H9 (cell line): Measurements from ENCODE around the gene VRK1. TPM values are rescaled to one million over a fixed set of nuclear protein-coding genes. Genes with fewer than 3 reads are reported as not detected.

ENCODE experiments used
- DNase-seq: peaks from one replicate; pipeline ENCODE4 v3.0.0-alpha.2; 2017
- H2AFZ ChIP-seq: one replicate; pipeline ENCODE4 v1.6.1; 2013; ENCODE audit warnings: mild to moderate bottlenecking, low read length, control low read depth, moderate library complexity
- H2AK5ac ChIP-seq: 2 replicates; pipeline ENCODE4 v1.6.1; 2013; ENCODE audit warnings: low read length, control low read depth, mixed read lengths; ENCODE audit not compliant: insufficient read length
- H2BK120ac ChIP-seq: one replicate; pipeline ENCODE4 v1.6.1; 2013; ENCODE audit warnings: low read depth, mild to moderate bottlenecking, low read length, control low read depth, inconsistent platforms; ENCODE audit not compliant: poor library complexity, severe bottlenecking
- H2BK12ac ChIP-seq: 2 replicates; pipeline ENCODE4 v1.6.1; 2013; ENCODE audit warnings: low read length, control low read depth, mixed read lengths, low read depth; ENCODE audit not compliant: insufficient read length
- H2BK15ac ChIP-seq: 2 replicates; pipeline ENCODE4 v1.6.1; 2013; ENCODE audit warnings: low read depth, low read length, control low read depth
- H2BK20ac ChIP-seq: one replicate; pipeline ENCODE4 v1.6.1; 2013; ENCODE audit warnings: low read depth, mild to moderate bottlenecking, low read length, control low read depth, inconsistent platforms; ENCODE audit not compliant: poor library complexity, severe bottlenecking
- H2BK5ac ChIP-seq: 2 replicates; pipeline ENCODE4 v1.6.1; 2013; ENCODE audit warnings: low read length, control low read depth, mixed read lengths; ENCODE audit not compliant: insufficient read length
- H3K14ac ChIP-seq: 2 replicates; pipeline ENCODE4 v1.6.1; 2013; ENCODE audit warnings: low read length, control low read depth; ENCODE audit not compliant: insufficient read depth
- H3K18ac ChIP-seq: 2 replicates; pipeline ENCODE4 v1.6.1; 2013; ENCODE audit warnings: low read depth, mild to moderate bottlenecking, mixed read lengths, low read length, control low read depth; ENCODE audit not compliant: insufficient read length
- H3K23ac ChIP-seq: 2 replicates; pipeline ENCODE4 v1.6.1; 2013; ENCODE audit warnings: low read length, control low read depth, mixed read lengths, low read depth; ENCODE audit not compliant: insufficient read length
- H3K23me2 ChIP-seq: 2 replicates; pipeline ENCODE4 v1.6.1; 2013; ENCODE audit warnings: low read depth, mild to moderate bottlenecking, mixed read lengths, low read length, control low read depth; ENCODE audit not compliant: insufficient read length, poor library complexity, severe bottlenecking
- H3K27ac ChIP-seq: 2 replicates; pipeline ENCODE4 v1.5.1; 2013; ENCODE audit warnings: low read length, control low read depth, mixed read lengths, low read depth; ENCODE audit not compliant: insufficient read length
- H3K27me3 ChIP-seq: 2 replicates; pipeline ENCODE4 v1.6.1; 2013; ENCODE audit warnings: low read length, control low read depth, inconsistent platforms; ENCODE audit not compliant: insufficient read depth
- H3K4ac ChIP-seq: 2 replicates; pipeline ENCODE4 v1.6.1; 2013; ENCODE audit warnings: low read depth, mild to moderate bottlenecking, control low read depth, inconsistent platforms, low read length, moderate library complexity
- H3K4me1 ChIP-seq: 2 replicates; pipeline ENCODE4 v1.6.1; 2013; ENCODE audit warnings: low read length, control low read depth, inconsistent platforms; ENCODE audit not compliant: insufficient read depth
- H3K4me2 ChIP-seq: 2 replicates; pipeline ENCODE4 v1.6.1; 2013; ENCODE audit warnings: low read length, control low read depth, mixed read lengths; ENCODE audit not compliant: insufficient read length, insufficient read depth
- H3K56ac ChIP-seq: 2 replicates; pipeline ENCODE4 v1.6.1; 2013; ENCODE audit warnings: low read depth, mild to moderate bottlenecking, mixed read lengths, low read length, control low read depth; ENCODE audit not compliant: insufficient read length
- H3K79me1 ChIP-seq: 2 replicates; pipeline ENCODE4 v1.6.1; 2013; ENCODE audit warnings: low read depth, mild to moderate bottlenecking, moderate library complexity, low read length, control low read depth, inconsistent platforms; ENCODE audit not compliant: insufficient read depth, poor library complexity, severe bottlenecking
- H3K79me2 ChIP-seq: 2 replicates; pipeline ENCODE4 v1.6.1; 2013; ENCODE audit warnings: low read length, control low read depth, inconsistent platforms; ENCODE audit not compliant: insufficient read depth
- H3K9ac ChIP-seq: 2 replicates; pipeline ENCODE4 v1.6.1; 2013; ENCODE audit warnings: low read length, control low read depth, mixed read lengths; ENCODE audit not compliant: insufficient read length; ENCODE audit errors: extremely low read depth
- H3K9me3 ChIP-seq: one replicate; pipeline ENCODE4 v1.6.1; 2013; ENCODE audit warnings: low read depth, low read length, inconsistent platforms; ENCODE audit not compliant: control insufficient read depth
- H3T11ph ChIP-seq: one replicate; pipeline ENCODE4 v1.6.1; 2013; ENCODE audit warnings: mild to moderate bottlenecking, low read length, control low read depth, inconsistent platforms
- H4K20me1 ChIP-seq: one replicate; pipeline ENCODE4 v1.6.1; 2013; ENCODE audit not compliant: control insufficient read depth, insufficient read length, insufficient read depth
- H4K5ac ChIP-seq: 2 replicates; pipeline ENCODE4 v1.6.1; 2013; ENCODE audit warnings: low read depth, mild to moderate bottlenecking, mixed read lengths, low read length, control low read depth; ENCODE audit not compliant: insufficient read length
- H4K8ac ChIP-seq: replicated peaks from 2 replicates; pipeline ENCODE4 v1.6.1; 2013; ENCODE audit warnings: low read length, control low read depth, mixed read lengths, low read depth; ENCODE audit not compliant: insufficient read length
- H4K91ac ChIP-seq: 2 replicates; pipeline ENCODE4 v1.6.1; 2013; ENCODE audit warnings: low read depth, mild to moderate bottlenecking, moderate library complexity, mixed read lengths, low read length, control low read depth; ENCODE audit not compliant: insufficient read length
- H3K27ac Mint-ChIP-seq, 3 experiments: 2 replicates in 2 of 3; 3 replicates in 1 of 3; pipeline ENCODE4 v1.8.0; 2020 to 2021; ENCODE audit warnings: mixed read lengths in 3 of 3, mild to moderate bottlenecking in 1 of 3, moderate library complexity in 1 of 3
- H3K27me3 Mint-ChIP-seq: 2 replicates; pipeline ENCODE4 v1.8.0; 2021; ENCODE audit warnings: low read depth, mild to moderate bottlenecking, moderate library complexity, mixed read lengths
- H3K36me3 Mint-ChIP-seq, 3 experiments: 2 replicates in 2 of 3; 3 replicates in 1 of 3; pipeline ENCODE4 v1.8.0; 2020 to 2021; ENCODE audit warnings: low read depth in 3 of 3, mixed read lengths in 3 of 3; ENCODE audit not compliant: insufficient read depth in 1 of 3
- H3K4me1 Mint-ChIP-seq, 2 experiments: 2 replicates each; pipeline ENCODE4 v1.8.0; 2020; ENCODE audit warnings: mixed read lengths in 2 of 2
- H3K4me3 Mint-ChIP-seq, 2 experiments: 2 replicates in 1 of 2; 3 replicates in 1 of 2; pipeline ENCODE4 v1.8.0; 2020 to 2021; ENCODE audit warnings: mild to moderate bottlenecking in 2 of 2, mixed read lengths in 2 of 2, moderate library complexity in 1 of 2
- H3K9me3 Mint-ChIP-seq, 2 experiments: 2 replicates in 1 of 2; 3 replicates in 1 of 2; pipeline ENCODE4 v1.8.0; 2020; ENCODE audit warnings: mild to moderate bottlenecking in 2 of 2, mixed read lengths in 2 of 2, moderate library complexity in 1 of 2
- CTCF ChIP-seq: fragments of 200-600 bp; sonication (generic); conservative IDR thresholded peaks from 3 replicates; pipeline ENCODE4 v1.8.0; 2021; ENCODE audit warnings: antibody characterized with exemption, mild to moderate bottlenecking
- WGBS: extraction: QIAGEN DNeasy Blood & Tissue Kit; methylation state at CpG from one replicate; pipeline ENCODE4 v1.1.7; 2013; ENCODE audit warnings: missing lambda C conversion rate, low lambda C conversion rate, mixed read lengths; ENCODE audit not compliant: insufficient read length; ENCODE audit errors: extremely low coverage; 5-methylcytosine and 5-hydroxymethylcytosine counted together
- total RNA-seq: library from RNA; stranded (reverse); gene quantifications from 2 replicates; pipeline ENCODE4 v1.2.1, GENCODE V29; 2021

The VRK1 gene
- total RNA-seq, 1 experiment from 2014 or later: 55.7 TPM

GRCh38 chr14:96905825-96906224 lies 108.6 kb downstream of the VRK1 start:
- H2BK120ac ChIP-seq: no peak overlapping the region
- H2AK5ac ChIP-seq: no peak overlapping the region
- no peak overlapping the region for H3K23ac ChIP-seq
- H3K9ac ChIP-seq: no peak overlapping the region
- no peaks in the 10 kb centered on the region for H3K79me1 ChIP-seq
- Mint-ChIP-seq H3K27ac (no peak overlapping the region; a peak in 1 of 7 replicates), H3K36me3 (peaks cover 10 to 14% (median 13%) of the 10 kb centered on the region in 3 experiments), H3K9me3 (peaks cover 14 to 17% of the 10 kb centered on the region in 2 experiments), H3K27me3 (peaks cover 1% of the 10 kb centered on the region; the same call in 1 of the 2 replicates), H3K4me3 (no peak overlapping the region), H3K4me1 (peaks cover 24% of the 10 kb centered on the region in 2 experiments)
- H4K8ac ChIP-seq: no peak overlapping the region
- H3K4ac ChIP-seq: no peak overlapping the region
- H2AFZ ChIP-seq: no peak overlapping the region
- no peak overlapping the region for H2BK12ac ChIP-seq
- no peak overlapping the region for H3K56ac ChIP-seq
- WGBS: no CpG with 5 or more reads among the region's 3 CpGs
- H3K23me2 ChIP-seq: no peaks in the 10 kb centered on the region
- H3K27ac ChIP-seq: no peak overlapping the region
- no peak for DNase-seq
- H3T11ph ChIP-seq: no peak overlapping the region
- H4K20me1 ChIP-seq: no peaks in the 10 kb centered on the region
- no peak overlapping the region for H2BK5ac ChIP-seq
- TF ChIP-seq CTCF: no peak
- H3K4me2 ChIP-seq: no peak overlapping the region
- H3K79me2 ChIP-seq: no peaks in the 10 kb centered on the region
- H3K14ac ChIP-seq: no peak overlapping the region
- peaks cover 5% of the 10 kb centered on the region for H3K9me3 ChIP-seq
- H2BK20ac ChIP-seq: no peak overlapping the region
- no peak overlapping the region for H4K91ac ChIP-seq
- H4K5ac ChIP-seq: no peak overlapping the region
- no peaks in the 10 kb centered on the region for H3K27me3 ChIP-seq
- no peak overlapping the region for H3K18ac ChIP-seq
- H3K4me1 ChIP-seq: no peaks in the 10 kb centered on the region; the same call in 1 of the 2 replicates
- no peak overlapping the region for H2BK15ac ChIP-seq
